GM23248 (cell line): ENCODE results near the gene TRAPPC12.
"Not testable (repeated sequence)": the region's sequence is repeated elsewhere in the genome, so short reads cannot be mapped to it uniquely, and the experiment has no call there.

Experiments
- EZH2 ChIP-seq: fragments of 200-600 bp; sonication (generic); IDR thresholded peaks from 2 replicates; pipeline ENCODE4 v1.6.1; 2018; ENCODE audit warnings: antibody characterized with exemption, mild to moderate bottlenecking; ENCODE audit not compliant: insufficient read depth, poor library complexity, severe bottlenecking
- EZH2phosphoT487 ChIP-seq: fragments of 200-600 bp; sonication (generic); IDR thresholded peaks from 2 replicates; pipeline ENCODE4 v1.6.1; 2018; ENCODE audit warnings: antibody characterized with exemption, moderate library complexity, mild to moderate bottlenecking, low read depth; ENCODE audit not compliant: insufficient read depth

- TF ChIP-seq EZH2, EZH2phosphoT487: not testable (repeated sequence)
Measured at GRCh38 chr2:3357446-3357845, 22.0 kb upstream of the TRAPPC12 start.
